GM18498 (cell line): ENCODE data around the gene STK32B.
"Not testable (repeated sequence)": the region's sequence is repeated elsewhere in the genome, so short reads cannot be mapped to it uniquely, and the experiment has no call there.

Source experiments
- ATAC-seq: cut with Tn5 transposase; IDR thresholded peaks from one replicate; pipeline ENCODE4 v1.9.1; 2021; ENCODE audit warnings: mild to moderate bottlenecking, moderate library complexity; ENCODE audit not compliant: unreplicated experiment

STK32B gene

DNA sequence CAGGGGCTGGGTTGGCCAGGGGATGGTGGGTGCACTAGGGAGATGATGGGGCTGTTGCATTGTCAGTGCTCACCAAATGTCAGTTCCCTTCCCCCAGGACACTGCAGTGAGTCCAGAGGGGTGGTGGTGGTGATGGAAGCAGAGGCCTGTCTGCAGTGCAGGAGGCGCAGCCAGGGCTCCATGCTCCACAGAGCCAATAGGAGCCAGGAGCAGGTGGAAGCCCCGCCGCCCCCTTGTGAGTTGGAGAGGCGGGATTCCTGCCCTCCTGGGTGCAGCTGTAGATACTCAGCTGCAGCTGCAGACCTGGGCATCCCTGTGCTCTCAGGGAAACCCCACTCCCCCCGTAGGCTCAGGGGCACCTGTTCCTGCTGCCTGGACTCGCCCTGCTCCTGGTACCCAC is 372.4 kb downstream of the STK32B start:
- no peak for ATAC-seq

DNA sequence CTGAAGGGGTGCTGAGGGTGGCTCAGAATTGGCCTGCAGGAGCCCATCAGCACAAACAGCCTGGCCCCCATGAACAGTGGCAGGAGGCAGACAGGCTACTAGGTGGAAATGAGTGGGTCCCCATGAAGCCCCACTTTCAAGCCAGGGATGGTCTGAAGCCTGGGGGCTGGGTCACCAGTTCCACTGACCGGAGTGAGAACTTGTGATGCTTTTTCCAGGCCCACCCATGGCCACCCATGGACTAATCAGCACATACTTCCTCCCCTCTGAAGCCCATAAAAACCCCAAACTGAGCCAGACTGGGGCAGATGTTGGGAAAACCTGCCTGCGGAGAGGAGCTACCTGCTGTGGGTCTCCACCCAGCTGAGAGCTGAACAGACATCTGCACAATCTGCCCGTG is 372.9 kb downstream of the STK32B start:
- no peak for ATAC-seq

DNA sequence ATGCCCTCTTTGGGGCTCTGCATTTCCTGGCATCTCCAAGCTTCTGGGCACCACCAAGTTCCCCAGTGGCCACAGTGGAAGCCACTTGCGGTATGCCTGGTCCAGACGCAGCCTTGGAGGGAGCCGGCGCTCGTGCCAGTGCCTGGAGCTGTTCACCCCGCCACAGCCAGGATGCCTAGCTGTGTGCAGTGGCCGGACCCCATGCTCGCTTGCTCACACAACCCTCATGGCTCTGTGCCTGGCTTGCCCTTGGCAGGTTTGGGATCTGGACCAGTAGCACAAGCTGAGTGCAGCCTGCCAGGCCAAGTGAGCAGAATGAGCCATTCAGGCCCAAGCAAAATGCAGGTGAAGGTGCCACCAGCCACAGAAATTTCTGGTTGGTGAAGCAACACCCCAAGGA is 373.6 kb downstream of the STK32B start:
- no peak for ATAC-seq

DNA sequence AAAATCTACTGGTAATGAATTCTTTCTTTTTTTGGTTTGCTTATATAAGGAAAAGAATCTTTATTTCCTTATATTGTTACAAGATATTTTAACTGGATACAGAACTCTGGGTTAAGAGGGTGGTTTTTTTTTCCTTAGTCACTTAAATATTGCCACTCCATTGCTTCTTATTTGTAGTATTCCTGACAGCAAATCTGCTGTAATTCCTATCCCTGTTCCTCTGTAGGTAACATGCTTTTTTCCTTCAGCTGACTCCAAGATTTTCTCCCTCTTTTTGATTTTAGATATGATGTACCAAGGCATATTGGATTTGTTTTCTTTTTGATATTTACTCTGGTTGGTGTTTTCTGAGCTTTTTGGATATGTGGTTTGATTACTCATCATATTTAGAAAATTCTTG is 378.5 kb downstream of the STK32B start:
- ATAC-seq, result no peak

DNA sequence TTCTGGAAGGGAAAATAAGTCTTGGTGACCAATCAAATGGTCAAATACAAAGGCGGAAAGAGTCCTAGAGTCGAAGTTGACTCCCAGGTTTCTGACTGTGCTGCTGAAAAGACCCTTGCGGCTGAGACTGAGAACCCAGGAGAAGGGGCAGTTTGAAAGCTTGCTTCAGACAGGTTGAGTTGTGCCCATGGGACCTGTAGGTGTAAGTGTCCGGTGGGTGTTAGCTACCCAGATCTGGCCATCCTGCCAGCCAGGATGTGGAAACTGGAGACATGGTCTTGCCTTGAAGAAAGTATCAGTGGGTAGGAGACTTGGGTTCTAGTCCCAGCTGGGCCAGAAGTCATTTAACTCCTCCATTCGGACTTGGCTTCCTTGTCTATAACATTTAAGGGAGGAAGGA is 381.9 kb downstream of the STK32B start:
- ATAC-seq, result no peak

DNA sequence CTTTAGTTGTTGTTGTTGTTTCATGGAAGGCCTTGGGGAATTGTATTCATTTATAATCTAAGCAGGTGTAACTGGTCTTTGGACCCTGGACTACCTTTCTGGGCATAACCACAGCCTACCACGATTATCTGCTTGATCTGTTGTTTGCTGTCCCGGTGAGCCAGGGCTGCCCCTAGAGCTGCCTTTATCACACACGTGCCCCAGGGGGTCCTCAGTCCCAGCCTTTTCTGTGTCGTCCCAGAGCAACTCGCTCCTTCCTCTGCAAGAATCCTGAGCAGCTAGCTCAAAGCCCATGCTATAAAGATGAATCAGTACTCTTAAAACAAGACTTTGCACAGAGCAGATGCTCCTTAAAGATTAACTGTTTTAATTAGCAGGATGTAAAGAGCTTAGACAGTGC is 383.9 kb downstream of the STK32B start:
- no peak for ATAC-seq

DNA sequence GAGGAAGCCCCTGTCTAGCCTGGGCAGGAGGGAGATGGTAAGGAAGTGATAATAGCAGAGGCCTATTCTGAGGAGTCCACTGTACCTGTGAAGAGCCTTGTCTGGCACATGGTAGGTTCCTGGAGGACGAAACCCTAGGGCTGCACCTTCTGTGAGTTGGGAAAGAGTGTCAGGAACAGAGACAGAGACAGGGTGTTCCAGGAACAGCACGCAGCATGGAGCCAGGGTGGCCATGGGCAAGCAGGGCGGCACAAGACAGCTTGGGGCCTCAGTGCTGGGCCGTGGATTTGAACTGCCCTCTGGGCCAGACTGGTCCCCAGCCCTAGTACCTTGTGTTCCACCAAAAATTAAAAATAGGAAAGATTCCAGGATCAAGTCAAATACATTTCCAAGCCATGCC is 384.5 kb downstream of the STK32B start:
- no peak for ATAC-seq

DNA sequence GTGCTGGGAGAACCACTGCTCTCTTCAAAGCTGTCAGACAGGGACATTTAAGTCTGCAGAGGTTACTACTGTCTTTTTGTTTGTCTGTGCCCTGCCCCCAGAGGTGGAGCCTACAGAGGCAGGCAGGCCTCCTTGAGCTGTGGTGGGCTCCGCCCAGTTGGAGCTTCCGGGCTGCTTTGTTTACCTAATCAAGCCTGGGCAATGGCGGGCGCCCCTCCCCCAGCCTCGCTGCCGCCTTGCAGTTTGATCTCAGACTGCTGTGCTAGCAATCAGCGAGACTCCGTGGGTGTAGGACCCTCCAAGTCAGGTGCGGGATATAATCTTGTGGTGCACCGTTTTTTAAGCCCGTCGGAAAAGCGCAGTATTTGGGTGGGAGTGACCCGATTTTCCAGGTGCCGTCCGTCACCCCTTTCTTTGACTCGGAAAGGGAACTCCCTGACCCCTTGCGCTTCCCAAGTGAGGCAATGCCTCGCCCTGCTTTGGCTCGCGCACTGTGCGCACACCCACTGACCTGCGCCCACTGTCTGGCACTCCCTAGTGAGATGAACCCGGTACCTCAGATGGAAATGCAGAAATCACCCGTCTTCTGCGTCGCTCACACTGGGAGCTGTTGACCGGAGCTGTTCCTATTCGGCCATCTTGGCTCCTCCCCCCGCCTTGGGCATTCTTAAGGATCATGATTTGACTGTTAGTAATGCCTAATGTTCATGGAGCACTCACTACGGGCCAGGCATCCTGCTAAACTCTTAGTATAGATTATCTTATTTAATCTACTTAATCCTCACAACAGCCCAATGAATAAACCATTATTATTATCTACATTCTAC is 392.9 kb downstream of the STK32B start:
- ATAC-seq, result not testable (repeated sequence)

DNA sequence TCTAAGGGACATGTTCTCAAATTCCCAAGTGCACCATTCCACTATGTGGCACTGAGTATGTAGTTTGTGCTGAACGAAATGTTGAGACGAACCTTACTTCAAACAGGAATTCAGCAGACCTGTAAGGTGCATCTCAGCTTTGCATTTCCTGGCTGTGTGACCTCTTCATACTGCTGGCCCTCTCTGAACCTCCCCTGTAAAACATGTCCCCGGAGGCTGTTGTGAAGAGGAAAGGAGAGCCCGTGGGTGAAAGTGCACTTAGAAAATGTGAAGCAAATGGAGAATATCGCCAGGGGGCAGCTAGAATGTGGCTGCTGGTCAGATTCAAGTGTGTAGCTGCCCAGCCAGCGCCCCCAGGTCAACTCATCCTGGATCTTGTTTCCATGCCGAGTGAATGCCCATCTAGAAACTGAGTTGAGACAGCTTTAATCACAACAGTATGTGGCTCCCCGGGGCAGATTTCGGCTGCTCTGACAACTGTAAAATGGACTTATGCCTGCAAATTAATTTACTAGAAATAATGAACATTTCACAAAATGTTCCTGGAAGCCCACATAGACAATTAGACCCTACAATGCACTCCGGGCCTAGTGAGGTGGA is 393.7 kb downstream of the STK32B start:
- no peak for ATAC-seq

DNA sequence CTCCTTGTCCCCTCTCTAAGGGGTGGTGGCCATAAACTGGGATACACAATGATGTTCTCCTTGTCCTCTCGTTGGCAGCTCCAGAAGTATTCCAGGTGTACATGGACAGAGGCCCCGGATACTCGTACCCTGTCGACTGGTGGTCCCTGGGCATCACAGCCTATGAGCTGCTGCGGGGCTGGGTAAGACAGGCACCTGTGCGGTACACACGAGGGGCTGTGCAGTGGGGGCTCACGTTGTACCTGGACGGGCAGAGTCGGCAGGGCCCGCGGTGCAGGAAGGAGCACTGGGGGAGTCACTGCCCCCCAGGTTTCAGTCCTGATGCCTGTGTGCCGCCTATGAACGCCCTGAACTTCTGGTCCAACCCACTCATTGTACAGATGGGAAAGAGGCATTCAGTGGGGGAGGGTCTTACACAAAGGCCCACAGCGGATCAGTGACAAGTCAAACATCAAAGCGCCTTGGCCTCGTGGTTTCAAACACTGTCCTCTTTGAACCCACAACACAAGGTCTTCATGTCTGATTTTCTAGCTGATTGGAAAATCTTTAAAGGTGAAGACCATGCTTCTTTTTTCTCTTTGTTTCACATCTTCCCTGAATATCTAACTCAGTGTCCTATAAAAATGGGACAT is 395.4 kb downstream of the STK32B start:
- no peak for ATAC-seq

DNA sequence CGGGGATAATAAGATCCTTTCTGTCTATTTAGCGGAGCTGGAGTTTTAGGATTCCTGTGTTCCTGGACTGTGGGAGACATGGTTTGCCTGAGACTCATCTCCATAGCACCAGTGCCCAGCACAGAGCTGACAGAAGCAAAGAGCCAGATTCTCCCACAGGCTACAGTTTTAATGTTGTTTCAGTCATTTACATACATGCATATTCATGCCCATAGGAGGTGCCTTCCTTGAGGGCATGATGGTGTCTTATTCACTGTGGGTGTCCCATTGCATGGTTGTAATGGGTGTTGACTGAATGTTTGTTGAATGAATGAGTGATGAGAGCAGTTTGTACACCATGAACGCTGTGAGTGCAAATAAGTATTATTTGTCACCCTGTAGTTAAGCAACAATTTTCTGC is 396.5 kb downstream of the STK32B start:
- ATAC-seq, result no peak

DNA sequence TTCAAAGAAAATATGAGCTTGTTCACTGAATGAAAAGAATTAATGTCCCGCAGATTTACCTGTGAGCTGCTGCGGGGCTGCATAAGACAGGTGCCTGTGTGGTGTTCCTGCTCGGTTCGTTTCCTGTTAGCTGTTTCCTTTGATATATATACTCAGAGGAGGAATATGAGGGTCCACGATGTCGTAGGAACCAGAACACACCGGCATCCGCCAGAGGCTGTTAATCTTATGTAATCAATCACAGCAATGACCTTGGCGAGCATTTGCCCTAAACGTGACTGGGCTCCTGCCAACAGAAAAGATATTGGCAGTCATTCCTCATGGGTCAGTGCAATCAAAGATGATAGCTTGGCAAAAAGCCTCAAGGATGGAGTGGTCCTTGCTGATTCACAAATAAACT is 396.9 kb downstream of the STK32B start:
- ATAC-seq, result no peak

DNA sequence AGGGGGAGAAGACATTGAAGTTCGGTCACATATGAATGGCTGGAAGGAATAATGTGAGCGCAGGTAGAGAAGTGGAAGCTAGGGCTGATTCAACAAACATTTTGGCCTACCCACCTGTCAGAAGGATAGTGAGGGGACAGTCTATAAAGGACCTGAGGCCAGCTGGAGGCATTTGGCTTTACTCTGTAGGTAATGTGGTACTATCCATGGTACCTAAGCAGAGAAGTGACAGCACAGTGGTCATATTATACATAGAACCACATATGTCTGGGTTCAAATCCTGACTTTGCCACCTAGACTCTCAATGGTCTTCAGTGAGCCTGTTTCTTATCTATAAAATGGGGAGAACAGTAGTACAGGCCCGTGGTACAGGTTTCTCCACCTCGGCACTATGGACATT is 400.0 kb downstream of the STK32B start:
- ATAC-seq, result no peak

DNA sequence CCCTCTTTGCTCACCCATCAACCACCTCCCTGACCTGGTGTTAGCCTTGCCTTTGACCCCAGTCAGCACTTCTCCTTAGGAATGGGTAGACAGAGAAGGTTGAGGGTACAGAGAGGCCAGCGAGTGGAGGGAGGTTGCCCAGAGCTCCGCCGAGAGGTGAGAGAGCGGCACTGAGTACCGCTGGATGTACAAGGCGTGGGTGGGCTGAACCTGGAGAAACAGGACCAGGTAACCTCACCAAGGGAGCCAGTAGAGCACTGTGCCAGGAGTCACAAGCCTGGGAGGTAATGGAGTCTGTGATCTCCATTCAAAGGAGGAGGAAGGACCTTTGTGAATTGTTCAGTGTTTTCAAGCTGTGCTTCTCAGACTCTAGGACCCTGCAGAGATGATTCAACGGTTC is 400.9 kb downstream of the STK32B start:
- ATAC-seq, result no peak

DNA sequence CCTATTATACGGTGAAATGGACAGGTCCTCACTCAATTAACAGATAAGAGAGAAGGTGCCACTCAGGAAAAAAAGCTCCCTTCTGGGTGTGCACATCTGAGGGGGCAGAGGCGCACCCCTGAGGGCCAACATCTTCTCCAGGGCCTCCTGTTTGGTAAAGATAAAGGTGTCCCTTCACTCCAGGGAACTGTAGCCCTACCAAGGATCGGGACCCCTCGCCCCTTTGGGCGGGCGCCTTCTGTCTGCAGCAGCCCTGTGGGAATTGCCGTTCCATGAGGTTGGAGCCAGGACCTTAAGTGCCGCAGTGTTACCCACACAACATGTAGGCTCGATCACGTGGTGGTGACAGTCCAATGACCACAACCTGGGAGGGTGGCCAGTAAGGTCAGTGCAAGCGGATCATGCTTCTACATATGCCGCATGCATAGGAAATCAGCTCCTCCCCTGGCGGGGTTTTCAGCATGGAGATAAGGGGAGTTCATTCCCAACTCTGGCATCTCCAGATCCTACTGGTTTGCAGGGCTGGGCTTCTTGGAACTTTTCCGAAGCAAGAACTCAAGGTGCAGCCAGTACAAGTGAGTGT is 403.8 kb downstream of the STK32B start:
- no peak for ATAC-seq

DNA sequence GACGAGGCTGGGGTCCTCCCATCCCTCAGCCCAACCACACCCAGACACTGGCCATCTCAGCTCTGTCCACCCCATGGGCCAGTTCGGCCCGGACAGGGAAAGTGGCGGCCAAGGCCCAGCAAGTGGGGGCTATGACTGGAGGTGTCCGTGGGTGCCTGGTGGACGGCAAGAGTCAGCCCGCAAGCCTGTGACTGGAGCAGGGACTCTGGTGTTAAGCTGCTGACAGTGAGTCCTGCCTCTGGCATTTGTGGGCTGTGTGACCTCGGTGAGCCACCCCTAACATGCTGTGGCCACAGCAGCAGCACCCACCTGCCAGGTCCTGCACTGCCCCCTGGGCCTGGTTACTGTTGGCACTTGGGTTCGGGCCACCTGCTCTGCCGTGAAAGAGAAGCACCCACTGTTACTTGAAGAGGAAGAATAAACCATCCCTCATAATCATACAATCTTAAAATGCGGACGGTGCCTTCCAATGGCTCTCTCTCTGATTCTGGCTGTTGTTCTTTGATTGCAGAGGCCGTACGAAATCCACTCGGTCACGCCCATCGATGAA is 405.1 kb downstream of the STK32B start:
- ATAC-seq, result no peak

DNA sequence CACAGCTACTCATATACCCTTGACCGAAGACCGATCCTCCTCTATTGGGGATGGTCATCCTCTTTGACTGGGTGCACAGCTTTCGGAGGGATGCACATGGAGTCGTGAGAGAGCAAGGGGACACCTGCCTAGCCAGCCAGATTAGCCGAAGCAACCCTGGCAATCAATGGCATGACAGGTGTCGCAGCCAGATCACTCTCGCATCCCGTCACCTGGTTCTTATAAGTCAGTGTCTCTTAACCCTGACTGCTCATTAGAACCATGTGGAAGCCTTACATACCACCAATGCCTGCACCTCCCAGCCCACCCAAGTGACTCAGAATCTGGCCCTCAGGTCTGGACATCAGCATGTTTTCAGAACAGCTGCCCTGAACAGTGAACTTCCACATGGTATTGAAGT is 407.4 kb downstream of the STK32B start:
- no peak for ATAC-seq

DNA sequence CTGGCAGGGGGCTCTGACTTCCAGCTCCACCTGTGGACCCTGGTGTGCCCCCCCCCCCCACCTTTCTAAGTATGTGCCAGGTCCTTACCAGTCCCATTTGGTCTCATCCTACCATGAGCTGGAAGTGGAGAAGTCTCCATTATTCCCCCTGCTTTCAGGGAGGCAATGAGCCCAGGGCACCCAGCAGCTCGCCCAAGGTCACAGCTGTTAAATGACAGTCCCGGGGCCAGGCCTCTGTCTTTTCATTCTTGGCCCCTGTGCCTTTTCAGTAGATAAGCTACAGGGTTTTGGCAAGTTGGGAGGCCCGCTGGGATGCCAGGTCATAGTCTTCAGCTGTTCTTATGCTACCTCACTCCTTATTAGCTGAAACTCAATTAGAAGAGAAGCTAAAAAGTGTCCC is 408.0 kb downstream of the STK32B start:
- ATAC-seq, result no peak

DNA sequence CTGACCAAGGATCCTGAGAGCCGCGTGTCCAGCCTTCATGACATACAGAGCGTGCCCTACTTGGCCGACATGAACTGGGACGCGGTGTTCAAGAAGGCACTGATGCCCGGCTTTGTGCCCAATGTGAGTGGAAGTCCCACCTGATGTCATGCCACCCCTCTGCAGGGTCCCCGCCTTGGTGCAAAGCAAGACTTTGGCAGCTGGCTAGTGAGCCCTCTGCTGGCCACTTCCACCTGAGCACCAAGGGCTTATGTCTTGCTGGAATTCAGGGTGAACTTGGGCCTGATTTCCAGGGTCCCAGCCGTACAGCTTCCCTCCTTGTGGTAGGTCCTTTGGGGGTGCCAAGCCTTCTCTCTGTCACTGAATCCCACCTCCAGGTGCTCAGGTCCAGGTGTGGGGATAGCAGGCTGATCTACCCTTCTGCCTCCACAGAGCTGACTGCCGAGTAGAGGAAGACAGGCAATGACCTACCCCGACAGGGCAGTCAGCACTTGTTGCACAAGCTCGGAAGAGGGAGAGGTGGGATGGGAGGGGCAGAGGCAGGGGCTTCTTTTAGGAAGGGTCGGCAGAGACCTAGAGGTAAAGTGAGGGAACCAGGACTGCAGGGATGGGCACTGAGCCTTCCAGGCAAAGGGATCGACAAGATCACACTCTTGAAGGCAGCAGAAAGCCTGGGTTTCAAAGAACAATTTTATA is 409.0 kb downstream of the STK32B start:
- no peak for ATAC-seq

DNA sequence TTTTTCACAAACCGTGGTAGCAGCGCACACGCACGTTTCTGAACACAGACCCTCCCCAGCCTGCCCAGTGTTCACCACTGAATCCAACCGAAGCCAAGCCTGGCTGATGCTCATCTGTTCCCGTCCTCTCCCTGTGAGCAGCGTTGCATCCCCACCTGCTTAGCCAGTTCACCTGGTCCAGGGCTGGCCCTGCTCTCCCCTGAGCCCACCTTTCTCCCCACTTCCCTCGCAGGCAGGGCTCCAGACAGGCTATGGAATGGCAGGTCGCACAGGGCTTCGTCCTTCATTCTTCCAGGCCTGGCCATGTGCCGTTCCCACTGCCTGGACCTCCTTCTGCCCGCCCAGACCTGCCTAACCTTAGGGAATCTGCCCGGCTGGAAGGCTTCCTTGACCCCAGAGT is 410.2 kb downstream of the STK32B start:
- ATAC-seq, result no peak

DNA sequence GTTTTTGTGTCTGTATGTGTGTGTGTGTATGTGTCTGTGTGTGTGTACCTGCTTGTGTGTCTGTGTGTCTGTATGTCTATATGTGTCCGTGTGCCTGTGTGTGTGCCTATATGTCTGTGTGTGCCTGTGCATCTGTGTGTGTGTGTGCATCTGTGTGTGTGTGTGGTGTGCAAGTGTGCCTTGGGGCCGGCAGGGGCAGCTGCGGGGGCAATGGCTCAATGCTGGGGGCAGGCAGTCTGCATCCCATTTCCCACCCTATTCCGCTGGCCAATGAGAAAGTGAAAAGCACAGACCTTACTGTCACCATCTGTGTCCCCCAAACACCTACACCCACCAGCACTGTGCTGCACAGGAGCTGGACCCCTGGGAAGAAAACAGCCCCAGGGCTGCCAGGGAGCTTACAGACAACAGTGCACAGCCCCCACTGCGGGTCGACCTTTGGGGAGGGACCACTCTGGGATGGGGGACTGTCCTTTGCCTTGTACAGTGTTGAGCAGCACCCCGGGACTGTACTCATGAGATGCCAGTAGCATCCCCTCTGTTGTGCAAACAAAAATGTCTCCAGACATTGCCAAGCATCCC is 411.1 kb downstream of the STK32B start:
- no peak for ATAC-seq
